ENCODE measurements around the gene ASTN2.

ASTN2 gene

GRCh38 chr9:117063721-117064471 lies 351.0 kb downstream of the ASTN2 start:
- DNase-seq = no peak

- DNase-seq = no peak
These were observed 353.9 kb downstream of the ASTN2 start for GRCh38 chr9:117060963-117061362.

DNA sequence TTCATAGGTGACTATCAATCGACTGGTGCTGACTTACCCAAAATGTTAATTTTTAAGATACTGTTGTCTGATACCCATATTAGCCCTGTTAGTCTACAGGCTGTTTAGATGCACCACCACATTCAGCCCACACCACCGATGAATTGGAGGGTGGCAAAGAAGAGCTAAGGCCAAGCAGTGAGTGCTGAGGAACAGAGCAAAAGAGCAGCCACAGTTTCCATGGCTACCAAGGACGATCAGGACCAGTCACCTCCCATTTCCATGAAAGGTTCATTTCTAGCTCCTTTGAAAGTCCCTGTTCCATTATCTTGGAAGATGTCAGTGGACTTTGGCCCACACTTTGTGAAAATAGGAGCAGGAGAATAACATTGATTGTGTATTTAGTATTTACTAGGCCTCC lies 364.9 kb downstream of the ASTN2 start:
- DNase-seq = no peak

DNA sequence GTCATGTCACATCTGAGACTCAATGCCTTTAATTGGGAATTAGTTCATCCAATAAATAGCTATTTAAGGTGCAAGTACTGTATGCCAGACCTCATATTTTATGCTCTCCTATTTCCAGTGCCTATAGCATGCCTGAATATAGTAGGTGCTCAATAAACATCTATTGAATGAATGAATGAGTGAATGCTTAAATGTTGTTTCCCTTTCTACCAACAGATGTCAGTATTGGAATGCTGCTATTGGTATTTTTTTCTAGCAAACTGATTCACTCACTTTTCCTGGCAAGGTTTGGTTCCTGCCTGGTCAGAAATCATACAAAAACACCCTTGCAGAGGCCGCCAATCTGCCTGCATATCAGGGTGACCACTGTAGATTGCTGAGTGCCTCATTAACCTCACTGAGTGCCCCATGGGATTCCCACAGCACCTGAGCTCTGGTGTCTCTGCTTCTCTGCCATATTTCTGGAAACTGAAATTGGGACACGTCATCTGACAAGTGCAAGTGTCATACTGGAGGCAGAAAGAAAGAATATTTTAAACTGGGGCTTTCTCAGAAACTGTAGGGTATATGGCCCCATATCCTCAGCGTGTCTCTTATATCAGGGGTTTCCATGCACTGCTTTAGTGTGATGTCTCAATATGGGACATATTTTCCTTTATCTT lies 368.1 kb downstream of the ASTN2 start:
- DNase-seq = no peak

- no peak for DNase-seq
These were observed 370.6 kb downstream of the ASTN2 start for GRCh38 chr9:117044241-117044640.

DNA sequence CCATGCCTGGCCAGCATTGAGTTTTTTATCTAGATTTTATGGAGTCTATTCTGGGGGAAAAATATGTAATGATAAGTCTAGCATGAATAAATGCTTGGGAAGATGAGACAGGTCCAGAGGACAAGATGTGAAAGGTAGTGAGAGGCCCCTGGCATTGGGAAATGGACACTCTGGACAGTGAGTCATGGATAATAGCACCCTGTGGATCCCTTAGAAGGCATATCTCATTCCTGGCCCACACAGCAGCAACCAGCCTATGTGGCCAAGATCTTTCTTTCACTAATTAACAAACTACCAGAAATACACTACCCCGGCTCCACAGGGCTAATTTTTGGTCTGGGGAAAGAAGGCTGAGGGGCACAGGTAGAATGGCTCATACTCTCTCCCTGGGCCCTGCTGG lies 371.7 kb downstream of the ASTN2 start:
- no peak for DNase-seq

- no peak for DNase-seq
These were observed 379.3 kb downstream of the ASTN2 start for GRCh38 chr9:117035546-117035945.

GRCh38 chr9:117034866-117035265 lies 380.0 kb downstream of the ASTN2 start:
- no peak for DNase-seq

- no peak for DNase-seq
These were observed 384.5 kb downstream of the ASTN2 start for GRCh38 chr9:117030254-117030768.

GRCh38 chr9:117029341-117029740 lies 385.5 kb downstream of the ASTN2 start:
- no peak for DNase-seq

DNA sequence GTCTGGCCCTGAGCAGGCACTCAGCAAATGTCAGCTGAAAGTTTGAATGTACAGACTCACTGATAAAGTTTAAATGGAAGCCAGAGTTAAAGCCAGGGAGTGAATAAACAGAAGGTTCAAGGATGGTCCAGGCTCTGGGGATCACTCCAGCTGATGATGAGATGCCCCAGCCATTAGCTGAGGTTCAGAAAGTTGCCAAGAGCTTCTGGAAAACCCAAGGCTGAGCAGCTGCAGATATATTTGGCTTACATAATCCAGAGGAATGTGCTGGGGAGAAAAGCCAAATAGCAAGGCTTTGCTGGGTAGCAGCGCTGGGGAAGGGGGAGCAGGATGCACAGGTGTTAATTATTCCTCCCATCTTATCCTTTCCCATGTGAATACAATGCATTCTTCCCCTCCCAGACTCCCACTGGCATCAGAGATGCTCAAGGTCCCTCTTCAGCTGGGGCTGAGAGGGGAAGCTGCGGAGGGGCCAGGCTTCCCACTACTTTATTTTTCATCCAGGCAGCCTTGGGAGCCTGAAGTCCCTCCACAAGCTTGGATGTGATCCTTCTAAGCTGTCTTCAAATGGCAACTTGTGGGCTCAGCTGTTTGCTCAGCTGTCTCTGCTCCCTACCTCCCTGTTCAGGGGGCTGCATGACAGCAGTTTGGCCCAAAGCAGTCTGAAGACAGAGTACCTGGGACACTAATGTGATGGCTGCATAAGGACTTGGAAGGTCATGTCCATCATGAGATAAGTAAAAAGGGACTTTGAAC lies 386.6 kb downstream of the ASTN2 start:
- no peak for DNase-seq

DNA sequence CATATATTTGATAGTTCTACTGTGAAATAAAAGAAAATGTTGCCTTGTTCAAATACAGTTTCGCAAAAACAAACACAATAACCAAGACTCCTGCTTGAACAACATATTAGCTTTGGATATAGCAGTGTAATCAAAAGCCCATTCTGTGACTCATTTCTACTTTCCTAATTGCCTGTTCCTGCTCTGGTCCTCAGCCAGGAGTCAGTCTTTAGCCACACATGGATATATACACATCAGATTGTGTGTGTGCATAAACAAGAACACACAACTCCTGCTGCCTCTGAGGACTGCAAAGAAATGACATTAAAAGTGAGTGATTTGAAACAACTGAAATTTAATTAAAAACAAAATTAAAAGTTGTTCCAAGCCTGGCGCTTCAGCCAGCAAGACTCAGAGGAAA lies 393.0 kb downstream of the ASTN2 start:
- DNase-seq = no peak

DNA sequence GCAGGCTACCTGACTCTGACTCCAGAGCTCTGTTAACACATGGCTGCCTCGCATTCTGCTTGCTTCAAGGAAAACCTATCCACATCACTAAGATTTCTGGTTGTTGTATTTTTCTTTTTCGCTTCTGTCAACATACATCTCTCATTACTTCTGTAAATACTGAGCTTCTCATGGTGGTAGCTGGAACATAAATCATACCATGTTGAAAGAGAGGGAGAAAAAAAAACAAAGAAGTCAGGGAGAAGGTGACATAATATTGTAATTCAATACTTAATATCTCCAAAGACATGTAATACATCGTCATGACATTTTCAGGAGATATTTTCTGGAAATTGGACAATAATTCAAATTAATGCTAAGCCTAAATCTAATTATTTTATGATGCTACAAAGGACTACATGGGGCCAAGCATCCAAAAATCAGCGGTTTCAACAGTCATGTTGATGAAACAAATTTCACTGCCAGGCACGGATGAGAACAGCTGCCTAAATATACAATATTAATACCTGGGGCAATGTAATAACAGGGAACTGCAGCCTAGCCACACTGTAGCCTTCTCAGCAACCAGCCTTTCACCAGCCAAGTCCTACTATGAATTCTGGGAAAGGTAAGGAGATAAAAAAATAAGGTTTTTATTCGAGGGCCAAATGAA lies 395.8 kb downstream of the ASTN2 start:
- no peak for DNase-seq

DNA sequence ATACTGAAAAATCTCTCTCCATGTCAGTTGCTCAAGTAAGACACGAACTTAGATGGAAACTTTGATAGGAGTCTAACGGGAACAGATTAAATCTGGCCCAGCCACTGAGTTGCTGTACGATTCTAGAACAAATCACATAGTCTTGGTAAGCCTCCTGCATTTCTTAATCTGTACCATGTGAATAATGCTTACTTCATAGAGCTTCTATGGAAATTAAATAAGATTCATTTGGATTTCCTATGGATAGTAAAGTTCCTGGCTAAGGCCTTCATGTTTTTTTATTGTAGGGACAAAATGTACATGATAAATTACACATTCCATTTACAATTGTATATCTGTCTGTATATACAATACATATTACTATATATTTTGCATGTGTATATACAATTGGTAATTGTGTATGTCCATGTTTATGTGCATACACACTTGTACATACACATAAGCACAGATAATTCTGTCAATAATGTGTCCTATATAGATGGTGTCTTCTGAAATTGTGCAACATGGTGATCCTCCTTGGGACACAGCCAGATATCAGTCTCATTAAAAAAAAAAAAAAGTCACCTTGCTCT lies 397.4 kb downstream of the ASTN2 start:
- DNase-seq = no peak

- DNase-seq = no peak
These were observed 400.8 kb downstream of the ASTN2 start for GRCh38 chr9:117014061-117014460.

- DNase-seq = no peak
These were observed 401.3 kb downstream of the ASTN2 start for GRCh38 chr9:117013440-117013995.

GRCh38 chr9:117010061-117010460 lies 404.8 kb downstream of the ASTN2 start:
- DNase-seq = no peak

GRCh38 chr9:117008876-117009275 lies 406.0 kb downstream of the ASTN2 start:
- DNase-seq = no peak

- no peak for DNase-seq
These were observed 406.4 kb downstream of the ASTN2 start for GRCh38 chr9:117008461-117008860.

- no peak for DNase-seq
These were observed 412.2 kb downstream of the ASTN2 start for GRCh38 chr9:117002686-117003085.

DNA sequence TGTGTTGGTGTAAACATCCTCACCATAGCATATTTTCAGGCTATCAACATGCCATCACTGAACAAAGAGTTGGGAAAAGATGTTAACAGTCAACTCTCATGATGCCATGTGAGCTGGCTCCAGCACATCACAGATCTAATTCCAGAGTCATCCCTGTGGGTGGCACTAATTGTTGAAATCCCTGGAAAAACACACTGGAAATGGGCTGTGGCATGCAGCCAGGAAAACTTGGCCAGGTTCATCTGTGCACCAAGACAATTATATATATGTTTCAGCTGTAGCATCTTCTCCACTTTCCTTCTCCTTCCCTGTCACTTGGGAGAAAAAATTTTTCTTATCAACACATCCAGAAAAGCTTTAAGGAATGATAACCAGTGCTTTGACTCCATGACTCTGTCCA lies 414.0 kb downstream of the ASTN2 start:
- DNase-seq = no peak

- DNase-seq = no peak
These were observed 414.6 kb downstream of the ASTN2 start for GRCh38 chr9:117000196-117000723.

All from T-helper 9 cell (primary cell).